HAP-1 (cell line): ENCODE results near the gene CAMTA1.
"Not testable (repeated sequence)": the region's sequence is repeated elsewhere in the genome, so short reads cannot be mapped to it uniquely, and the experiment has no call there.

Source experiments
- DNase-seq, 2 experiments: peaks; one replicate each; pipeline ENCODE4 v3.0.0-alpha.2; 2016 to 2020; ENCODE audit warnings: low spot score in 2 of 2
- H3K27me3 ChIP-seq: fragments of 250-450 bp; sonication (Bioruptor Pico); 2 replicates; pipeline ENCODE4 v1.5.1; 2020; ENCODE audit warnings: low read depth, mild to moderate bottlenecking, moderate library complexity
- H3K36me3 ChIP-seq: fragments of 250-450 bp; sonication (Bioruptor Pico); replicated peaks from 2 replicates; pipeline ENCODE4 v1.5.1; 2020; ENCODE audit warnings: mild to moderate bottlenecking
- H3K4me1 ChIP-seq: fragments of 250-450 bp; sonication (Bioruptor Pico); 2 replicates; pipeline ENCODE4 v1.5.1; 2020; ENCODE audit warnings: mild to moderate bottlenecking
- H3K4me3 ChIP-seq: fragments of 250-450 bp; sonication (Bioruptor Pico); 2 replicates; pipeline ENCODE4 v1.5.1; 2020; ENCODE audit warnings: mild to moderate bottlenecking, moderate library complexity
- H3K9me3 ChIP-seq: fragments of 250-450 bp; sonication (Bioruptor Pico); 2 replicates; pipeline ENCODE4 v1.5.1; 2020; ENCODE audit warnings: mild to moderate bottlenecking, moderate library complexity
- in situ Hi-C: fragments of 300-500 bp; cut with MboI; formaldehyde crosslinking; loops from 3 replicates; pipeline ENCODE4 v1.14.3; 2020; ENCODE audit warnings: low sequenced_read_pairs, inconsistent platforms, mixed read lengths

CAMTA1 gene, protein sequence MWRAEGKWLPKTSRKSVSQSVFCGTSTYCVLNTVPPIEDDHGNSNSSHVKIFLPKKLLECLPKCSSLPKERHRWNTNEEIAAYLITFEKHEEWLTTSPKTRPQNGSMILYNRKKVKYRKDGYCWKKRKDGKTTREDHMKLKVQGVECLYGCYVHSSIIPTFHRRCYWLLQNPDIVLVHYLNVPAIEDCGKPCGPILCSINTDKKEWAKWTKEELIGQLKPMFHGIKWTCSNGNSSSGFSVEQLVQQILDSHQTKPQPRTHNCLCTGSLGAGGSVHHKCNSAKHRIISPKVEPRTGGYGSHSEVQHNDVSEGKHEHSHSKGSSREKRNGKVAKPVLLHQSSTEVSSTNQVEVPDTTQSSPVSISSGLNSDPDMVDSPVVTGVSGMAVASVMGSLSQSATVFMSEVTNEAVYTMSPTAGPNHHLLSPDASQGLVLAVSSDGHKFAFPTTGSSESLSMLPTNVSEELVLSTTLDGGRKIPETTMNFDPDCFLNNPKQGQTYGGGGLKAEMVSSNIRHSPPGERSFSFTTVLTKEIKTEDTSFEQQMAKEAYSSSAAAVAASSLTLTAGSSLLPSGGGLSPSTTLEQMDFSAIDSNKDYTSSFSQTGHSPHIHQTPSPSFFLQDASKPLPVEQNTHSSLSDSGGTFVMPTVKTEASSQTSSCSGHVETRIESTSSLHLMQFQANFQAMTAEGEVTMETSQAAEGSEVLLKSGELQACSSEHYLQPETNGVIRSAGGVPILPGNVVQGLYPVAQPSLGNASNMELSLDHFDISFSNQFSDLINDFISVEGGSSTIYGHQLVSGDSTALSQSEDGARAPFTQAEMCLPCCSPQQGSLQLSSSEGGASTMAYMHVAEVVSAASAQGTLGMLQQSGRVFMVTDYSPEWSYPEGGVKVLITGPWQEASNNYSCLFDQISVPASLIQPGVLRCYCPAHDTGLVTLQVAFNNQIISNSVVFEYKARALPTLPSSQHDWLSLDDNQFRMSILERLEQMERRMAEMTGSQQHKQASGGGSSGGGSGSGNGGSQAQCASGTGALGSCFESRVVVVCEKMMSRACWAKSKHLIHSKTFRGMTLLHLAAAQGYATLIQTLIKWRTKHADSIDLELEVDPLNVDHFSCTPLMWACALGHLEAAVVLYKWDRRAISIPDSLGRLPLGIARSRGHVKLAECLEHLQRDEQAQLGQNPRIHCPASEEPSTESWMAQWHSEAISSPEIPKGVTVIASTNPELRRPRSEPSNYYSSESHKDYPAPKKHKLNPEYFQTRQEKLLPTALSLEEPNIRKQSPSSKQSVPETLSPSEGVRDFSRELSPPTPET (N-terminal part only)

DNA sequence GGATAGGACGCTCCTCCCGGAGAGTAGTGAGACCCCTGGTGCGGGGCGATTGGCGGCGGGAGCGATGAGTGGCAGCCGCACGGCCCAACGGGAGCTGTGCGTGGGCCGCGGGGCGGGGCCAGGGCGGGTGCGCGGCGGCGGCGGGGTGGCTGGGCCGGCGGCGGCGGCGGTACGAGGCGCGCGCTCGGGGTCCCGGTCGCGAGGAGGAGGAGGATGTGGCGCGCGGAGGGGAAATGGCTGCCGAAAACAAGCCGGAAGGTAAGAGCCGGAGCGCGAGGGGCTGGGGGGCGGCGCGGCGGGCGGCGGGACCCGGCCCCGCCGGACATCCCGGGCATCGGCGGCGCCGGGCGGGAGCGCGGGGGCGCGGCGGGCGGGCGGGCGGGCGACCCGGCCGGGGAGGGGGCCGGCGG lies at the start of gene CAMTA1:
Gene CAMTA1 (plus strand): TSS at position 137 of the 410 bp plus-strand sequence. CDS start 77 bp downstream, at position 214.
- Histone ChIP-seq H3K4me3 (peak within 1 kb of the TSS; percentile 87), H3K9me3 (no peaks in the 10 kb centered on the region), H3K36me3 (no peaks in the 10 kb centered on the region; the same call in 1 of the 2 replicates), H3K27me3 (no peaks in the 10 kb centered on the region), H3K4me1 (peaks cover 12% of the 10 kb centered on the region)
- no peak for DNase-seq
- in situ Hi-C loops, result no loop called here

DNA sequence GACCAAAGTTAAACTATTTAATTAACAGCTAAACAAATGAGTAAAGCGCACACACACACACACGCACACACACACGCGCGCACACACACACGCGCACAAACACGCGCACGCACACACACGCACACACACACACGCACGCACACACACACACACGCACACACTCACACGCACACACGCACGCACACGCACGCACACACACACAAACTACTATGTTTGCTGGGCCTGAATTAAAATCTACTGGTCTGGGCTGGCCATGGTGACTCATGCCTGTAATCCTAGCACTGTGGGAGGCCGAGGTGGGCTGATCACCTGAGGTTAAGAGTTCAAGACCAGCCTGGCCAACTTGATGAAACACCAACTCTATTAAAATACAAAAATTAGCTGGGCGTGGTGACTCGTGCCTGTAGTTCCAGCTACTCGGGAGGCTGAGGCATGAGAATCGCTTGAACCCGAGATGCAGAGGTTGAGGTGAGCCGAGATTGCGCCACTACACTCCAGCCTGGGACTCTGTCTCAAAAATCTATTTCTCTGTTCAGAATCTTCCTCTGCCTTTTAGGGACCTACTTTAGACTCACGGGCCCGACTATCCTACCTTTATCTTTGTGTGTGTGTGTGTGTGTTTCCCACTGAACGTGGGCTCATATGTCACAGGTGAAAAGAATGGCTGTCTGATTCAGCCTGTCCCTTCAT lies 46.1 kb upstream of the CAMTA1 start:
- no peaks in the 10 kb centered on the region for H3K27me3 ChIP-seq
- no peak for DNase-seq

DNA sequence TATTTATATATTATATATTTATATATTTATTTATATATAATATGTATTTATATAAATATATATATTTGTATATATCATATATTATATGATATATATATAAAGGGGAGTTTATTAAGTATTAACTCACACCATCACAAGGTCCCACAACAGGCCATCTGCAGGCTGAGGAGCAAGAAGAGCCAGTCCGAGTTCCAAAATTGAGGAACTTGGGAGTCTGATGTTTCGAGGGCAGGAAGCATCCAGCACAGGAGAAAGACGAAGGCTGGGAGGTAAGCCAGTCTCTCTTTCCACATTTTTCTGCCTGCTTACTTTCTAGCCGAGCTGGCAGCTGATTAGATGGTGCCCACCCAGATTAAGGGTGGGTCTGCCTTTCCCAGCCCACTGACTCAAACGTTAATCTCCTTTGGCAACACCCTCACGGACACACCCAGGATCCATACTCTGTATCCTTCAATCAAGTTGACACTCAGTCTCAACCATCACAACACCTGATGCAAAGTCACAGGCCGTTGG lies 42.5 kb upstream of the CAMTA1 start:
- H3K9me3 ChIP-seq, H3K4me1 ChIP-seq, in situ Hi-C loops, H3K4me3 ChIP-seq, H3K27me3 ChIP-seq, H3K36me3 ChIP-seq: not testable (repeated sequence)
- DNase-seq, result peak in 1 of 2 experiments; percentile 38

More for the DNA sequence above, 46.1 kb upstream of the CAMTA1 start:
- Histone ChIP-seq H3K4me3 (no peak overlapping the region), H3K9me3 (no peaks in the 10 kb centered on the region), H3K4me1 (no peaks in the 10 kb centered on the region), H3K36me3 (no peaks in the 10 kb centered on the region)
- in situ Hi-C loops, result no loop called here

DNA sequence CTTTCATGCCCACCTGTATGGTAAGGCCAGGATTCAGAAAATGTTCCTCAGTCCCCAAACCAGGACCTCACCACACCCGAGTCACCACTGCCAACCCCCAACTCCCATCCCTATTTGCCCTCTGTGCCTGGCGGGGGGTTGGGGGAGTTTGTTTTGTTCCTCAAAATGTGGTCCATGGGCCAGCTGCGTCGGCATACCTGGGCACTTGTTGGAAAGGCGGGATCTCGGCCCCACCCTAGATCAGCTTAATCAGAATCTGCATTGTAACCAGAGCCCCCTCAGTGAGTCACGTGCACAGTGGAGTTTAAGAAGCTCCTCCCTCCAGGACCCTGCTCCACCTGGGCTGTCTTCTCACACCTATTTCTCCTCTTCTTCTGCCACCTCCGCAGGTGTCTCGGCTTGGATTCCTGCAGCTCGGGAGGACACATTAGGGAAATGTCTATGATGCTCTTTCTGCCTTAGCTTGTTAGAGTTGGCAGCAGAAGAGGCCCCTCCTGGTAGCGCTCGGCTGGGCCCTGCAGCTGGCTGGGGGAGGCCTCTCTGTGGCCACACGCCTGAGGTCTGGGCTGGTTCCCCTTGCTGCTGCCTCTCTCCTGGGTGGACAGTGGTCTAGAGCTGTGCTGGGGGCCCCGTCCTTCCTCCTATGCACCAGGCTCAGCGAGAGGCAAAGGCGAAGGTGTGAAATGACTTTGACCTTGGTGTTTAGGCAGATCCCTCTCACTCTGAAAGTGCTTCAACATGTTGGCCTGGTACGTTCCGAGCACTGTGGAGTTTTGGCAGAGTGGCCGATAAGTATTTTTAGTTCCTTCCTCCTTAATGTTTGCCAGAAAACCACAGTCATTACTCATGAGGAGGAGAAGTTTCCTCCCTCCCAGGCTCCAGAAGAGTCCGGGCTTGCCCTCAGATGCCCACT lies 41.8 kb upstream of the CAMTA1 start:
- no peak for DNase-seq
- no peaks in the 10 kb centered on the region for H3K9me3 ChIP-seq
- in situ Hi-C loops, result no loop called here
- no peaks in the 10 kb centered on the region for H3K27me3 ChIP-seq
- no peak overlapping the region for H3K4me3 ChIP-seq
- H3K36me3 ChIP-seq, result no peaks in the 10 kb centered on the region
- H3K4me1 ChIP-seq, result peaks cover 3% of the 10 kb centered on the region; the same call in 1 of the 2 replicates

DNA sequence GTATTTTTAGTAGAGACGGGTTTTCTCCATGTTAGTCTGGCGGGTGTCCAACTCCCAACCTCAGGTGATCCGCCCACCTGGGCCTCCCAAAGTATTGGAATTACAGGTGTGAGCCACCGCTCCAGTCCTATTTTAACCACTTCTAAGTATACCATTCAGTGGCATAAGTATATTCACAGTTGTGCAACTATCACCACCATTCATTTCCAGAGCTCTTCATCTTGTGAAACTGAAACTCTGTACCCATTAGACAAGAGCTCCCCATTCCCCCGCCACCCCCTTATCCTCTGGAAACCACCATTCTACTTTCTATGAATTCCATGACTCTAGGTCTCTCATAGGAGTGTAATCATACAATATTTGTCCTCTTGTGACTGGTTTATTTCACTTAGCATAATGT lies 40.2 kb upstream of the CAMTA1 start:
- Histone ChIP-seq H3K36me3 (no peaks in the 10 kb centered on the region), H3K4me3 (no peak overlapping the region), H3K9me3 (no peaks in the 10 kb centered on the region), H3K4me1 (peaks cover 3% of the 10 kb centered on the region; the same call in 1 of the 2 replicates), H3K27me3 (peaks cover 5% of the 10 kb centered on the region)
- no peak for DNase-seq
- in situ Hi-C loops, result no loop called here

DNA sequence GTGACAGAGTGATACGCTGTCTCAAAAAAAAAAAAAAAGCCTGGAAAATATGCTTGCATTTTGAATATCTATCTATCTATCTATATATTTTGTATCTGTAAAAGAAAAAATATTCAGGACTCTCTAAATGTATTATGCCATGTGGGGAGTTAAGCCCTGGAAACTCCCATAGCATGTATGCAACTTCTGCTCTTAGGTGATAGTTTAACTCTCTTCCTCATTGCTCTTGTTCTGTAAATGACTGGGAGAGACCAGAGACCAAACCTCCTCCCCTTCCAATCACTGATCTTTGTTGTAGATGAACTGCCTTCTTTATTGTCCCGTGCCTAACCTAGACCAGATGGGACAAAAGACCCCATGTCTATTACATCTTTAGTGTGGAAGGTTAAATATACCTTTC lies 37.6 kb upstream of the CAMTA1 start:
- DNase-seq, result no peak
- peaks cover 3% of the 10 kb centered on the region; the same call in 1 of the 2 replicates for H3K4me1 ChIP-seq
- H3K4me3 ChIP-seq, result no peak overlapping the region
- H3K27me3 ChIP-seq, result peaks cover 6% of the 10 kb centered on the region
- in situ Hi-C loops, result no loop called here
- no peaks in the 10 kb centered on the region for H3K9me3 ChIP-seq
- no peaks in the 10 kb centered on the region for H3K36me3 ChIP-seq

DNA sequence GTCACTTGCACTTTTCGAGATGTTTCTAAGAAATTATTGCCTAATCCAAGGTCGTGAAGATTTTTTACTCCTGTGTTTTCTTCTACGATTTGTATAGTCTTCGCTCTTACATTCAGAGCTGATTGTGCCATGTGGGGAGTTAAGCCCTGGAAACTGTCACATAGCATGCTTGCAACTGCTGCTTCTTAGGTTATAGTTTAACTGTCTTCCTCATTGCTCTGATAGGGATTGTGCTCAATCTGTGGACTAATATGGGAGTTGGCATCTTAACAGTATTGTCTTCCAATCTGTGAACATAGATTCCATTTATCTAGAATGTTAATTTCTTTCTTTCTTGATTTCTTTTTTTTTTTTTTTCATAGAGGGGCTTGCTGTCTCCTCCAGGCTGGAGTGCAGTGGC lies 34.8 kb upstream of the CAMTA1 start:
- Histone ChIP-seq H3K36me3 (no peaks in the 10 kb centered on the region), H3K4me1 (peaks cover 3% of the 10 kb centered on the region; the same call in 1 of the 2 replicates), H3K9me3 (no peaks in the 10 kb centered on the region), H3K4me3 (no peak overlapping the region), H3K27me3 (peaks cover 16% of the 10 kb centered on the region)
- no peak for DNase-seq
- in situ Hi-C loops, result no loop called here

DNA sequence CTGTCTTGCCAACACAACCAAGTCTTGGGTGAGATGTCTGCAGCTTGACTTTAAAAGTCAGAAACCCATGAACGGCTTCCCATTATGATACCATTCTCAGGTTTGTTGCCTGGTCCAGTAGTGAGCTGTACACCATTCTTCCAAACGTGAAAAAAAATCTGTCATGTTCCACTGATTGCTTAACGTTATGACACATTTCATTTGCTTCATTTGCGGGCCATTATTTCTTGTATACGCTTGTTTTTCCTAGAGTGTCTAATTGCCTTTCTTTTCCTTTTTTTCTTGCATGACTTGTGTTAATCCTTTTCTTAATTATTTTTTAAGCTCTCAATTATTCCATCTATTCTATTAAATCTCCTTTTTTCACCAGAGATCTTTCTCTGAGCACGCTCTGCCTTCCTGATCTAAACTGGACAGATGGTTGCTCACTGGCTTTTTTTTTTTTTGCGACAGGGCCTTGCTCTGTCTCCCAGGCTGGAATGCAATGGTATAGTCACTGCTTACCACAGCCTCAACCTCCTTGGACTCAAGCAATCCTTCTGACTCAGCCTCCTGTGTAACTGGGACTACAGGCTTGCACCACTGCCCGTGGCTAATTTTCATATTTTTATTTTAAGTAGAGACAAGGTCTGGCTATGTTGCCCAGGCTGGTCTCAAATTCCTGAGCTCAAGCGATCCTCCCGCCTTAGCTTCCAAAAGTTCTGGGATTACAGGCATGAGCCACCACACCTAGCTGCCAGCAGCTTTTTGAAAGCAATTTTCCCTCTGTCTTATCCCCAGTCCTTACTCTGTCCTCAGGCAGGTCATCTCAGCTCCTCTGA lies 31.7 kb upstream of the CAMTA1 start:
- no peak for DNase-seq
- Histone ChIP-seq H3K9me3 (no peaks in the 10 kb centered on the region), H3K4me3 (no peak overlapping the region), H3K27me3 (peaks cover 16% of the 10 kb centered on the region), H3K36me3 (no peaks in the 10 kb centered on the region), H3K4me1 (no peaks in the 10 kb centered on the region)
- in situ Hi-C loops, result no loop called here

DNA sequence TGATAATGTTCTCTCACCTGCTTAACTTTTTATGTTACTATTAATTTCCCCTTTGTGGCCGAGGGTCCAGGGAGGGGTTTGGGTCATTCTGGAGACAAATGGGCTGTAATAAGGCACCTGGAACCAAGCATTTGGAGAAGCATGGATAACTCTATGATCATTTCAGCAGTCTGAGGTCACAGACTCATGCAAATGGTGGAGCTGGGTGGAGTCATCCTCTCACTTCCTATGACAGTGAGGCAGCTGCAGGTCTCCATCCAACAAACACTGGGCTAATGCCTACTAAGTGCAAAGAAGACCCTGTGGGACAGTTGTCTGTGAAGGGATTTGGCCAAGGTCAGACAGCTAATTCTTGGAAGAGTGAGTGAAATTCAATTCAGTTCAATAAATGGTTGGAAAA lies 28.8 kb upstream of the CAMTA1 start:
- H3K9me3 ChIP-seq, result no peaks in the 10 kb centered on the region
- no peaks in the 10 kb centered on the region for H3K4me1 ChIP-seq
- H3K4me3 ChIP-seq, result no peak overlapping the region
- no peak for DNase-seq
- peaks cover 9% of the 10 kb centered on the region; the same call in 1 of the 2 replicates for H3K27me3 ChIP-seq
- H3K36me3 ChIP-seq, result no peaks in the 10 kb centered on the region
- in situ Hi-C loops, result no loop called here

DNA sequence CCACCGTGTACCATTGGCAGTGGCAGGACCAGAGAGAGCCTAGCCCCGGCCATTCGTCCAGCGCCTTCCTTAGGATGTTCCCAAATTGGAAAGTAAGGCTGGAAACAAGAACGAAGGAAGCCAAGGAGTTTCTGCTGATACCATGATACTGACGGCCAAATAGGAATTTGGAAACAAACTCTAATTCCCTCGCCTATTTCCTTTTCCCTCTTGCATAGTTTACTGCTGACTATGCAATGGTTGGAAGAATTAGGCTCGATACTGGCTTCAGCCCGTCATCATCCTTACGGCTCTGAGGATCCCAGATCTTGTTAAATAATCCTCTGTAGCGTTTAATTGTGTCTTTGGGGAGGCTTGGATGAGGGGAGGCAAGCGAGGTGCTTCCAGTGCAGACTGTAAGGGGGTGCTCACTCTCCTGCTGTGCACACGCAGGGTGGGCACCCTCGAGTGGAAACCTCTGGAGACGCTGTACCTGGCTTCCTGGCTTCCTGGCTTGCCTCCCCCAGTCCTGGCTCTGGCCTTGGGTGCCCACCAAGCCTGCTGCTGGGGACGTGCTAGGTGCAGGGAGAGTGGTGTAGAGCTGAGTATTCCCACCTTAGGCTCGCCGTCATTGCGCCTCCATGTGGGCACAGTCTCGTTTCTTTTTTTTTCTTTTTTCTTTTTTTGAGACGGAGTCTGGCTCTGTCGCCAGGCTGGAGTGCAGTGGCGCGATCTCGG lies 27.4 kb upstream of the CAMTA1 start:
- in situ Hi-C loops, result no loop called here
- peaks cover 9% of the 10 kb centered on the region; the same call in 1 of the 2 replicates for H3K27me3 ChIP-seq
- H3K4me1 ChIP-seq, result no peaks in the 10 kb centered on the region
- no peaks in the 10 kb centered on the region for H3K9me3 ChIP-seq
- no peak for DNase-seq
- H3K4me3 ChIP-seq, result no peak overlapping the region
- H3K36me3 ChIP-seq, result no peaks in the 10 kb centered on the region

DNA sequence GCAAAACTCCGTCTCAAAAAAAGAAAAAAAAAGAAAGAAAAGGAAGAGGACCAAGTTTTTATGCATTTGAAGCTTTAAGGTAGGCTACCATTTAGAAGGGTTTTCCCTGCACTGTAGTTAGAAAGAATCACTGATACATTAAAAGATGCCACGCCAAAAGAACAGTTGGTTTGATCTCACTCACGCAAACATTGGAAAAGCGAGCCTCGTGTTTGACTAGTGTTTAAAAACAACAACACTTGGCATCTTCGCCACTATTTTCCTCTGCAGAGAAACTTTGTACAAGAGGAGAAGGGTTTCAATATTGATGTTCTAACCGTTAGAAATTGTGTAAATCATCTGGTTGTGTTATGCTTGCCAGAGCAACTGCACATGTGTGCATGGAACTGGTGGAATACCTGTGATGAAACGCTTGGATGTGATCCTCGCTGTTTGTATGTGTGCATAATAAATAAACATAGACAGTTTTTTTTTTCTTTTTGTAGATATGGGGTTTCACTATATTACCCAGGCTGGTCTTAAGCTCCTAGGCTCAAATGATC lies 24.0 kb upstream of the CAMTA1 start:
- Histone ChIP-seq H3K4me1 (no peaks in the 10 kb centered on the region), H3K9me3 (no peaks in the 10 kb centered on the region), H3K4me3 (no peak overlapping the region), H3K36me3 (no peaks in the 10 kb centered on the region), H3K27me3 (no peaks in the 10 kb centered on the region)
- in situ Hi-C loops, result no loop called here
- no peak for DNase-seq
